ENCODE data around the gene TFDP1.

Gene TFDP1

GRCh38 chr13:113597391-113598080 lies 13.0 kb downstream of the TFDP1 start:
- DNase-seq (ENCODE audit: low read depth in 2 of 2) = no peak

GRCh38 chr13:113598081-113598410 lies 13.5 kb downstream of the TFDP1 start:
- DNase-seq (ENCODE audit: low read depth in 2 of 2) = no peak

GRCh38 chr13:113598481-113598880 lies 13.9 kb downstream of the TFDP1 start:
- DNase-seq (ENCODE audit: low read depth in 2 of 2) = no peak

GRCh38 chr13:113599391-113599790 lies 14.8 kb downstream of the TFDP1 start:
- DNase-seq (ENCODE audit: low read depth in 2 of 2) = no peak

- no peak for DNase-seq (ENCODE audit: low read depth in 2 of 2)
These were observed 16.9 kb downstream of the TFDP1 start for GRCh38 chr13:113601166-113602070.

GRCh38 chr13:113602291-113602988 lies 17.9 kb downstream of the TFDP1 start:
- no peak for DNase-seq (ENCODE audit: low read depth in 2 of 2)

- DNase-seq (ENCODE audit: low read depth in 2 of 2) = no peak
These were observed 18.7 kb downstream of the TFDP1 start for GRCh38 chr13:113603116-113603710.

- no peak for DNase-seq (ENCODE audit: low read depth in 2 of 2)
These were observed 19.6 kb downstream of the TFDP1 start for GRCh38 chr13:113604186-113604585.

- no peak for DNase-seq (ENCODE audit: low read depth in 2 of 2)
These were observed 20.9 kb downstream of the TFDP1 start for GRCh38 chr13:113605461-113605860.

- no peak for DNase-seq (ENCODE audit: low read depth in 2 of 2)
These were observed 21.4 kb downstream of the TFDP1 start for GRCh38 chr13:113605866-113606438.

- no peak for DNase-seq (ENCODE audit: low read depth in 2 of 2)
These were observed 22.7 kb downstream of the TFDP1 start for GRCh38 chr13:113607056-113607888.

- DNase-seq (ENCODE audit: low read depth in 2 of 2) = no peak
These were observed 23.5 kb downstream of the TFDP1 start for GRCh38 chr13:113607889-113608635.

GRCh38 chr13:113608967-113609533 lies 24.5 kb downstream of the TFDP1 start:
- no peak for DNase-seq (ENCODE audit: low read depth in 2 of 2)

- DNase-seq (ENCODE audit: low read depth in 2 of 2) = no peak
These were observed 25.1 kb downstream of the TFDP1 start for GRCh38 chr13:113609616-113610015.

GRCh38 chr13:113610266-113610665 lies 25.7 kb downstream of the TFDP1 start:
- no peak for DNase-seq (ENCODE audit: low read depth in 2 of 2)

- no peak for DNase-seq (ENCODE audit: low read depth in 2 of 2)
These were observed 27.4 kb downstream of the TFDP1 start for GRCh38 chr13:113611996-113612395.

- no peak for DNase-seq (ENCODE audit: low read depth in 2 of 2)
These were observed 28.1 kb downstream of the TFDP1 start for GRCh38 chr13:113612607-113613006.

GRCh38 chr13:113613789-113614379 lies 29.3 kb downstream of the TFDP1 start:
- DNase-seq (ENCODE audit: low read depth in 2 of 2) = no peak

- no peak for DNase-seq (ENCODE audit: low read depth in 2 of 2)
These were observed 31.8 kb downstream of the TFDP1 start for GRCh38 chr13:113616281-113616906.
